Measurements from ENCODE around the gene SPHK1.

DNA sequence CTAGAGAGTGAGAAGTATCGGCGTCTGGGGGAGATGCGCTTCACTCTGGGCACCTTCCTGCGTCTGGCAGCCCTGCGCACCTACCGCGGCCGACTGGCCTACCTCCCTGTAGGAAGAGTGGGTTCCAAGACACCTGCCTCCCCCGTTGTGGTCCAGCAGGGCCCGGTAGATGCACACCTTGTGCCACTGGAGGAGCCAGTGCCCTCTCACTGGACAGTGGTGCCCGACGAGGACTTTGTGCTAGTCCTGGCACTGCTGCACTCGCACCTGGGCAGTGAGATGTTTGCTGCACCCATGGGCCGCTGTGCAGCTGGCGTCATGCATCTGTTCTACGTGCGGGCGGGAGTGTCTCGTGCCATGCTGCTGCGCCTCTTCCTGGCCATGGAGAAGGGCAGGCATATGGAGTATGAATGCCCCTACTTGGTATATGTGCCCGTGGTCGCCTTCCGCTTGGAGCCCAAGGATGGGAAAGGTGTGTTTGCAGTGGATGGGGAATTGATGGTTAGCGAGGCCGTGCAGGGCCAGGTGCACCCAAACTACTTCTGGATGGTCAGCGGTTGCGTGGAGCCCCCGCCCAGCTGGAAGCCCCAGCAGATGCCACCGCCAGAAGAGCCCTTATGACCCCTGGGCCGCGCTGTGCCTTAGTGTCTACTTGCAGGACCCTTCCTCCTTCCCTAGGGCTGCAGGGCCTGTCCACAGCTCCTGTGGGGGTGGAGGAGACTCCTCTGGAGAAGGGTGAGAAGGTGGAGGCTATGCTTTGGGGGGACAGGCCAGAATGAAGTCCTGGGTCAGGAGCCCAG is 2.8 kb downstream of the SPHK1 start:
- no peak for TF ChIP-seq PPARA (CRISPR knock-in tag; IDR thresholded peaks at IDR 0.05; ENCODE audit: borderline replicate concordance)
- no peak for TF ChIP-seq ZNF70 (CRISPR knock-in tag; IDR thresholded peaks at IDR 0.05)
- TF ChIP-seq CSDC2 (CRISPR knock-in tag; IDR thresholded peaks at IDR 0.05): no peak
- TF ChIP-seq, protein P1, sequence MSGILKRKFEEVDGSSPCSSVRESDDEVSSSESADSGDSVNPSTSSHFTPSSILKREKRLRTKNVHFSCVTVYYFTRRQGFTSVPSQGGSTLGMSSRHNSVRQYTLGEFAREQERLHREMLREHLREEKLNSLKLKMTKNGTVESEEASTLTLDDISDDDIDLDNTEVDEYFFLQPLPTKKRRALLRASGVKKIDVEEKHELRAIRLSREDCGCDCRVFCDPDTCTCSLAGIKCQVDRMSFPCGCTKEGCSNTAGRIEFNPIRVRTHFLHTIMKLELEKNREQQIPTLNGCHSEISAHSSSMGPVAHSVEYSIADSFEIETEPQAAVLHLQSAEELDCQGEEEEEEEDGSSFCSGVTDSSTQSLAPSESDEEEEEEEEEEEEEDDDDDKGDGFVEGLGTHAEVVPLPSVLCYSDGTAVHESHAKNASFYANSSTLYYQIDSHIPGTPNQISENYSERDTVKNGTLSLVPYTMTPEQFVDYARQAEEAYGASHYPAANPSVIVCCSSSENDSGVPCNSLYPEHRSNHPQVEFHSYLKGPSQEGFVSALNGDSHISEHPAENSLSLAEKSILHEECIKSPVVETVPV (CRISPR knock-in tag; IDR thresholded peaks at IDR 0.05): no peak
- TF ChIP-seq ISL1 (CRISPR knock-in tag; IDR thresholded peaks at IDR 0.05): no peak

Measured in SK-N-SH treated with all-trans-retinoic acid at 6 μM for 48 hours (cell line).